Daoy (cell line): ENCODE results near the gene PLOD3. TPM values are rescaled to one million over a fixed set of nuclear protein-coding genes. Genes with fewer than 3 reads are reported as not detected.
A peak's percentile ranks its signal among the peaks of the same experiment; 100 is the strongest.

Experiments
- DNase-seq: peaks from one replicate; pipeline ENCODE4 v3.0.0-alpha.2; 2015; ENCODE audit warnings: low read depth
- total RNA-seq: library from RNA; depleted of rRNA; stranded (reverse); fragments of >200 nt; shearing (Covaris generic); gene quantifications from 2 replicates; pipeline ENCODE4 v1.2.3, GENCODE V29; 2014; rRNA removed

Gene PLOD3
- total RNA-seq, 1 experiment from 2014 or later, result 107 TPM

DNA sequence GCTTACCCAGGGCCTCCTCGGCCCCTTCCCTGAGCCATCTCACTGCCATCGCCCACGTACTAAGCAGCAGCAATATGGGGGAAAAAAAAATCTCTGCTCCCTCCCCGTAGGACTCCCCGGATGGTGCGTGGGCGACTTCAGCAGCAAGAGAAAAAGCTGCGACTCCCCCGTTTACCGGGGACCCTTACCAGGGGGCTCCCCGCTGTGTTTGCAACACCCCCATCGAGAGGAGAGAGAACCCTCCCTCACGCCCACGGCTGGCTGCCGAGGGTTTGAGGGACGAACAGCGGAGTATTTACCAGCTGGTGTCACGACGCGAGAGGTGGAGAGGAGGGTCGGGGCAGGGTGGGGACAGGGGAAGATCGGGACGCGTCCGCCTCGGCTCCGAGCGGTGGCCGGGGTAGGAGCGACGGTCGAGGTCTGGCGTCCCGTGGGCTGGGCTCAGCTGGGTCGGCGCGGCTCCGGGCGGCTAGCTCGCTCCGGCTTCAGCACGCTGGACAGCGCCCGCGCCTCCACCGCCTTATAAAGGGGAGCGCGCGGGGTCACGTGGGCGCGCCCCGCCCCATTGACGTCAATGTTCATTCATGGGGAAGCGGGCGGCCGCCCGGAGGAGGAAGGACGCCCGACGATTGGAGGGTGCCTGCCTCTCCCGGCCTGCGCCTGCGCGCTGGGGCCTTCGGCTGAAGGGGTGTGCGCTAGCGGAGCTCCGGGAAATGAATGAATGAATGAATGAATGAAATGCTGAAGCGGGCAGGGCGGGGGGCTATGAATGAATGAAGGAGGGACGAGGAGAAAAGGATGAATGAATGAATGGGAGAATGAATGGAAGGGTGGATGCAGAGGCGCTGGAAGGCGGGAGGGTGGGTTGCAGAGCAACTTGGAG, 52.1 kb downstream of the PLOD3 start, which contains the start of gene VGF:
TSS of gene VGF (minus strand) at position 495 of the 883 bp plus-strand sequence. CDS start 726 bp downstream, outside the sequence.
- peak; percentile 100 for DNase-seq

DNA sequence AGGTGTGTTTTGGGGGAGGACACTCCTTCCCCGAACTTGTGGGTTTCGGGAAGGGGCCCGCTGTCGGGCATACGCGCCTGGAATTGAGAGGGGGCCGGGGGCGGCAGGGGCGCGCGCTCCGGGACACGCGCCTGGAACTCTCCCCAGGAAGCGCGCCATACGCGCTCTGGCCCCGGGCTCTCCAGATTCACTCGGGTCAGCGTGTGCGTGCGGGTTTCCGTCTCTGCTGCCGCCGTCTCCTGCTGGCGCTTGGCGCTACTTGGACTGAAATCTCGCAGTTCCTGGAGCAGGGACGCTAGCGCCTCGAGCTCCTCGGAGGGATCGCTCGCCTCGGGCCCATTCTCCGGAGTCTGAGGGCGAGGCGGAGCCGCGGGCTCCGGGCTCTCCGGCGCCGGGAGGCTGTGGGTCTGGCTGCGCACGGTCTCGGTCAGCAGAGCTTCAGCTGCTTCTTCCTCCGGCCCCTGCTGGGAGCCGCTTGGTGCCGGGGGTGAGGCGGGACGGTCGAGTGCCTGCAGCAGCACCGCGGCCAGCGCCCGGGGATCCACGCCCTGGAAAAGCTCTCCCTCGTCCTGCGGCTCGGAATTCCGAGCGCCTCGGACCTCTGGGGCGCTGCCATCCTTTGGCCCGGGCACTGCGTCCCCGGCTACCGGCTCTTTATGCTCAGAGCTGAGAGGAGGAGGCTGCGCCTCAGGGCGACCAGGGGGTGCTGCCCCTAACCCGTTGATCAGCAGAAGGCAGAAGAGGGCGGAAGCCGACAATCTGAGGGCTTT, 53.1 kb downstream of the PLOD3 start:
- DNase-seq, result peak; percentile 87

DNA sequence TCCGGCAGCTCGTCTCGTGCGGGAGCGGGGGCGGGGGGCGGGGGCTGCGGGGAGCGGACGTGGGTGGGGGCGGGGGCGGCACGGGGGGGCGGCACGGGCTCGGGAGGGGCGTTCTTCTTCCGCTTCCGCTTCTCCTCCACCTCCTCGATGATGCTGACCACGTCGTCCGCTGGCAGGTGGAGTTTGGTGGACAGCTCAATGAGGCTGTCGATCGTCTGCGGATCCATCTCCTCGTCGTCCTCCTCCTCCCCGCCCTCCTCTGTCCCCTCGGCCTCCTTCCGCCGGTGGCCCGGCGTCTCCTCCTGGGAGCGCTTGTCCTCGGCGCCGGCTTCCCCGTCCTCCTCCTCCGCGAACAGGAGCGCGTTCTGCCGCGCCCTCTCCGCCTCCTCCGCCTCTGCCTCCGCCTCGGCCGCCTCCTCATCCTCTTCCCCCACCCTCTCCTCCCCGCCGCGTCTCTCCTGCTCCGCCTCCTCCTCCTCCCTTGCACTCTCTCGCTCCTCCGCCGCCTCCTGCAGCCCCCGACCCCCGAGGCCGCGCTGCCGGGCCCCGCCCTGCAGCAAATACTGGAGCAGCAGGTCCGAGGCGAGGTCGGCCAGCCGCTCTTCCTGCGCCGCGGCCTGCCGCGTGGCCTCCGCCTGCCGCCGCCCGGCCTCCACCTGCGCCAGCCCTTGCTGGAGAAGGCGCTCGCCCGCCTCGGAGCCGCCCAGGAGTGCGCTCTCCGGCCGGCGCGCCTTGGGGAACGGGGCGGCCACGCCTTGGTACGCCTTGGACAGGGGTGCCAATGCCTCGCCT, 53.9 kb downstream of the PLOD3 start:
- DNase-seq, result peak; percentile 77

DNA sequence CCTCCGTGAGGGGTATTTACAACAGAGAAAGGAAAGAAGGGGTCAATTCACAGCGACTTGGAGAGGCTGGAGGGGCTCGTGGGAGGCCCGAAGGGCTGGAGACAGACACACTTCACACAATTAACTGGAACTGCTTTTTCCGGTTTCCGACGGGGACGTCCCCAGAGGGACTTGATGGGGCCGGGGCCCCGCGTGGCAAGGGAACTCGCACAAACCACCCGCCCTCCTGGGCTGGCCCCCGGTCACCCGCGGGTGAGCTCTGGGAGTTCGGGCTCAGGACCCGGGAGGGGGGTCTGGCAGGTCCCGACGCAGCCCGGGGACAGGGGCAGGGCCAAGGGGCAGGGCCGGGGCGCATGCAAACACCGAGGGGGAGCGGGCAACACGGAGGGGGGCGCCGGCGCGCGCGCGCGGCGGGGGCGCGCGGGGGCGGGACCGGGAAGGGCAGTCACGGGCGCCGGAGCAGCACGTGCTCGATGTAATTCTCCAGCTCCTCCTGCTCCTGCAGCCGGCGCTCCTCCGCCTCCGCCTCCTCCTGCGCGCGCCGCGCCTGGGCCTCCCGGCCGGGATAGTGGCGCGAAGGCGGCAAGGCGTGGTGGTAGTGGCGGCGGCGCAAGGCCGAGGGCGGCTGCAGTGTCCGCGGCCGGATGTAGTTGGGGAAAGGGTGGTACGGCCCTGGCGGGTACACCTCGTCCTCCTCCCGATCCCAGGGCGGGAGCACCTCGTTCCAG, 54.7 kb downstream of the PLOD3 start:
- peak; percentile 92 for DNase-seq

DNA sequence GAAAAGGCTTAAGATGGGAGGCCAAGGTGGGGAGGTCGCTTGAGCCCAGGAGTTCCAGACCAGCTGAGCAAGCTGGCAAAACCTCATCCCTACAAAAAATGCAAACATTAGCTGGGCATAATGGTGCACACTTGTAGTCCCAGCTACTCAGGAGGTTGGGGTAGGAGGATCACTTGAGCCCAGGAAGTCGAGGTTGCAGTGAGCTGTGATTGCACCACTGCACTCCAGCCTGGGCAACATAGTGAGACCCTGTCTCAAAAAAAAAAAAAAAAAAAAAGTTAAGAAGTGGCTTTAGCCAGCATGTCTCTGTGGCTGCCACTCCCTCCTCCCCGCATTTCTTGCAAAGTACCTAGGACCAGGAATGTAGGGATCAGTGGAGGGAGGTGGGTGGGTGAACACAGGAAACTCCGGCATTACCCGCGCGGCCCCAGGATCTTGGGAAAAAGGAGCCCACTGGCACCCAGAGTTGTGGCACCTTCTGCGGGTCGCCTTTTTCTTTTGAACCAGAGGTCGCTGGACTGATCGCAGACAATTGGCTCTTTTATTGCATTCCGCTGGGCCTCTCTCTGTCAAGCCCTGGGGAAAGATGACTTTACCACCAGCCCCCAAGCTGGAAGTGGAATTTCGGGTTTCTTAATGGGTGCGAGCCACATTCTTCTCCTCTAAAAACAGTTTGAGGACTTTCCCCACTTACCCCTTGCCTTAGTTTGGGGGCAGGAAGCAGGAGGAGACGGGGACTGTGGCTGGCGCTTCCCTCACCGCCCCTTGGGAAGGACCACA, 55.5 kb downstream of the PLOD3 start:
- DNase-seq, result no peak

DNA sequence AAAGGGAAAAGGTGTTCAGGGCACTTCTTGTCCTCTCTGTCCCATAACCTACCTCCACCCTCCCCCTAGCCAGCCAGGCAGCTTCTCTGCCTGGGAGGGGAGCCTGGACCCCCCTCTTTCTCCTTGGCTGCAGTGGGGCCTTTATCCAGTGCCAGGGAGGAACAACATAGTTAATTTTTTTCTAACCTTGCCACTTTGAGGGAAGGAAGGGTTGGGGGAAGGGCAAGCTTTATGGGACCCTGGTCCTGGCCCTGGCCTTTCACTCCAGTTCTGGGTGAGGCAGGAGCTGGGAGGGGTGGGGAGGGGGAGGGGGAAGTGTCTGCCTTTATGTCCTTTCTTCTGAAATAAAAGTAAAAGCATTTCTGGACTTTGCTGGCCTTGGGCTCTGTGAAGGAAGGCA, 56.5 kb downstream of the PLOD3 start:
- DNase-seq, result no peak

DNA sequence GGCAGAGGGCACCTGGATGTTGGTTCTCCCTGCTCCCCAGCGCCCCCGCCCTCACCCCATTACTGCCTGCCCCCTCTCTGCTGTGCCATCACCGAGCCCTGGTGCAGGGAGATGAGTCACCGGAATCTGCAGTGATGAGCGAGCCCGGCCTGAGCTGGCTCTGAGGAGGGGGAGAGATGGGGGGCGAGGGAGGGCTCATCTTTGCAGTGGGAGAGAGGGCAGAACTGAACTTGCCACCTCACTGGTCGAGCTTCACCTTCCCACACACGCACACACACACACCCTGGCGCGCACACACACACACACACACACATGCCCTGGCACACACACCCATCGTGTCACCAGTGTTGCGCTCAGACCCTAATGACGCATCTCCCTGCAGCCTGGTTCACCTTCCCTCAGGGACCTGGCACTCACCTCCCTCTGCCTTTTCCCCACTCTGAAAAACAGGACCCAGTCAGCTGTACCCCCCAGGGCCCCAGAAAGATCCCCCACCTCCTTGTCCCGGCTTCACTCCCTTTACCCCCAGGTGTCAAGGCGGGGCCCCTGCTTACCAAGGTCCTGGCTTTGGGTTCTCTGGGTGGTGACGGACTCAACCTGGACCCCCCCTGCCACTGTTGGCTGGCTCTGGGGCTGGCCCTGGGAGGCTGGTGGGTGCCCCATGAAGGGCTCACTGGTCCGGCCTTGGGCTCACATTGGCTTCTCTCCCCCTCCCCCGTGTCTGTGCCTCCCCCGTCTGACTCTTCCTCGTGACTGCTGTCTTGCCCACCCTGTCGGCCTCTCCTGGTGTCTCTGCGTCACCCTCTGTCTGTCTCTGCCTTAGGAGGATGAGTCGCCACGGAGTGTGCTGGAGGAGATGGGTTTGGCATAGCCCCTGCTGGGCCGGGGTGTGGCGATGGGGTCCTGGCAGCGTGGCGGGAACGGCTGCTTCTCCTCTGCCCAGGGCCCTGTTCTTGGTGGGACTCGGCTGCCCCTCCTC, 57.4 kb downstream of the PLOD3 start:
- DNase-seq, result peak; percentile 86

DNA sequence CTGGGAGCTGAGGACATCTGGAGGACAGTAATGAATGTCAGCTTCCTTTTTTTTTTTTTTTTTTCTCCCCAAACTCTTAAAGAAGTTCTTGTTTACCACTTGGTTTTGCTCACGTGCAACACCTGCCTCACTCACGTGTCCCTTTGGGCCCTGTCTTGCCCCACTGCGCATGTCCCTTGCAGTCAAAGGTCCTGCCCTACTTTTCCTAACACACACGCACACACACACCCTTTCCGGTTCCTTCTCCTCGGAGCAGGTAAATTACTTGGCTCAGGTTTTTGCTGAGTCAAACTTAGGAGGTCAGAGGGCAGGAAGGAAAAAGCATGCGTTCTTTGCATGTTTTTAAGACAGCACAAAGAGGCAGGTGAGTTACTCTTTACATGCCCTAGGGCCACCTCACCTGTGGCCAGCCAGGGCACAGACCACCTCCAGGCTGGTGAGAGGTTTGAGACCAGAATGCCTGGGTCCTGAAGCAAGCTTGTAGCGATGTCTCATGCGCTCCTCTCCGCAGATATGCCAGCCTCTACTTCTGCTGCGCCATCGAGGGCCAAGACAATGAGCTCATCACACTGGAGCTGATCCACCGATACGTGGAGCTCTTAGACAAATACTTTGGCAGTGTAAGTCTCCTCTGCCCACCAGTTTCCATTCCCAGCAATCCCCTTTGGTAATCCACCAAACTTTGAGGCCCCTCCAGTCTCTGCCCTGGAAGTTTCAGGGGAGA, 60.4 kb downstream of the PLOD3 start:
- no peak for DNase-seq

DNA sequence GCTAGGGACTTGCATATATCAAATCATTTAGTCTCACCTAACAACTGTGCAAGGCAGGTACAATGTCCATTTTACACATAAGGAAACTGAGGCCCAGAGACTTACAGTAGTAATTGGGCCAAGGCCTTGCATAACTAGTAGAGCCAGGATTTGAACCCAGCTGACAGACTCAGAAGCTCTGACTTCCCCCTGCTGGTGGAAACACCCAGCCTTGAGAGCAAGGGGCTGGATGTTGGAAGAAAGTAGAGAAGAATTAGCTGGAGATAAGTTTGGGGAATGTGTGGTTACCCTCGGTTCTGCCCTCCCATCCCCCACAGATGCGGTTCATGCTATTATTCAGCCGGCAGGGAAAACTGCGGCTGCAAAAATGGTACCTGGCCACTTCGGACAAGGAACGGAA, 61.1 kb downstream of the PLOD3 start:
- no peak for DNase-seq

Other genes starting within 250 kb of the PLOD3 start
- gene MUC12, start 248.0 kb downstream of the PLOD3 start, total RNA-seq, result 1.4 and 8.7 TPM in 2 replicates
- gene MUC17, start 197.5 kb downstream of the PLOD3 start, total RNA-seq, result not detected in 2 replicates
- 9.8 and 12.6 TPM in 2 replicates for gene TRIM56, start 132.1 kb downstream of the PLOD3 start, total RNA-seq
- gene SERPINE1, start 90.5 kb downstream of the PLOD3 start, total RNA-seq, result 674 and 845 TPM in 2 replicates
- 320 and 364 TPM in 2 replicates for gene AP1S1, start 63.1 kb downstream of the PLOD3 start, total RNA-seq
- gene VGF, start 52.0 kb downstream of the PLOD3 start, total RNA-seq, result 6.5 and 10.3 TPM in 2 replicates
- gene NAT16, start 37.3 kb downstream of the PLOD3 start, total RNA-seq, result not detected in 2 replicates
- not detected in 2 replicates for gene MOGAT3, start 16.5 kb downstream of the PLOD3 start, total RNA-seq
- 271 and 277 TPM in 2 replicates for gene ZNHIT1, start 584 bp upstream of the PLOD3 start, total RNA-seq
- 4.9 and 5.8 TPM in 2 replicates for gene CLDN15, start 20.2 kb upstream of the PLOD3 start, total RNA-seq
- 294 and 310 TPM in 2 replicates for gene FIS1, start 27.5 kb upstream of the PLOD3 start, total RNA-seq
- gene IFT22, start 104.2 kb upstream of the PLOD3 start, total RNA-seq, result 98.7 and 112 TPM in 2 replicates
- 0.11 TPM in 1 of 2 replicates, not detected in the other for gene COL26A1, start 145.3 kb upstream of the PLOD3 start, total RNA-seq